HepG2 (cell line): Measurements from ENCODE around the gene RNASE9. TPM values are rescaled to one million over a fixed set of nuclear protein-coding genes. Genes with fewer than 3 reads are reported as not detected.

Source experiments
- FOXP4 ChIP-seq: sonication (generic); formaldehyde crosslinking; IDR thresholded peaks from 2 replicates; pipeline ENCODE4 v1.4.0; 2020; ENCODE audit warnings: missing genetic modification reagents
- IKZF5 ChIP-seq: IDR thresholded peaks from 2 replicates; pipeline ENCODE4 v1.6.1; 2018; ENCODE audit warnings: missing genetic modification reagents, mild to moderate bottlenecking, missing compliant biosample characterization
- REL ChIP-seq: sonication (generic); formaldehyde crosslinking; conservative IDR thresholded peaks from 2 replicates; pipeline ENCODE4 v1.8.0; 2022; ENCODE audit warnings: mild to moderate bottlenecking, missing genetic modification reagents, moderate library complexity
- SAP130 ChIP-seq: IDR thresholded peaks from 2 replicates; pipeline ENCODE4 v1.6.1; 2016; ENCODE audit warnings: low read depth
- TFAP4 ChIP-seq: sonication (generic); IDR thresholded peaks from 2 replicates; pipeline ENCODE4 v1.6.1; 2016; ENCODE audit warnings: low read depth, borderline replicate concordance
- ZEB1 ChIP-seq: IDR thresholded peaks from 2 replicates; pipeline ENCODE4 v1.6.1; 2012; ENCODE audit warnings: mild to moderate bottlenecking, low read depth, inconsistent platforms; ENCODE audit not compliant: insufficient replicate concordance
- ZFP90 ChIP-seq: sonication (generic); formaldehyde crosslinking; IDR thresholded peaks from 2 replicates; pipeline ENCODE4 v1.8.0; 2022; ENCODE audit warnings: missing genetic modification reagents, mild to moderate bottlenecking, inconsistent platforms, borderline replicate concordance
- ZNF124 ChIP-seq: sonication (generic); formaldehyde crosslinking; IDR thresholded peaks from 2 replicates; pipeline ENCODE4 v1.4.0; 2020; ENCODE audit warnings: missing genetic modification reagents
- ZNF331 ChIP-seq: sonication (generic); formaldehyde crosslinking; IDR thresholded peaks from 2 replicates; pipeline ENCODE4 v1.4.0; 2020; ENCODE audit warnings: missing genetic modification reagents
- ZNF589 ChIP-seq: sonication (generic); formaldehyde crosslinking; conservative IDR thresholded peaks from 2 replicates; pipeline ENCODE4 v1.8.0; 2022; ENCODE audit warnings: mild to moderate bottlenecking, moderate library complexity, missing genetic modification reagents
- ZNF616 ChIP-seq: sonication (generic); formaldehyde crosslinking; IDR thresholded peaks from 2 replicates; pipeline ENCODE4 v1.5.0; 2020; ENCODE audit warnings: low read depth, mild to moderate bottlenecking, missing genetic modification reagents
- polyA plus RNA-seq, 8 experiments: library from polyadenylated mRNA; depleted of rRNA in 3 of 8; stranded (reverse) in 7 of 8; unstranded in 1 of 8; fragments of >200 nt; fragmentation: Illumina TruSeq in 4 of 8; extraction: Trizol in 4 of 8; gene quantifications; 2 replicates each; pipeline versions ENCODE4 v1.2.1 to v1.2.3, GENCODE V29; 2011 to 2016; ENCODE audit warnings: low read depth in 4 of 8, missing spikeins in 1 of 8, mixed read lengths in 1 of 8; ENCODE audit not compliant: insufficient read depth in 1 of 8
- total RNA-seq, 5 experiments: library from RNA; depleted of rRNA; stranded (reverse); fragments of >200 nt; fragmentation: Illumina TruSeq; extraction: Trizol; gene quantifications; 2 replicates each; pipeline ENCODE4 v1.2.3, GENCODE V29; 2016; ENCODE audit warnings: low read depth in 1 of 5
- TF ChIP-seq, protein P1 (sequence below): sonication (generic); formaldehyde crosslinking; IDR thresholded peaks from 2 replicates; pipeline ENCODE4 v1.5.1; 2020; ENCODE audit warnings: mild to moderate bottlenecking, missing genetic modification reagents
- TF ChIP-seq, protein P2 (sequence below): IDR thresholded peaks from 2 replicates; pipeline ENCODE4 v1.4.0; 2020; ENCODE audit warnings: mild to moderate bottlenecking, missing genetic modification reagents
- TF ChIP-seq, protein P3 (sequence below): sonication (generic); formaldehyde crosslinking; IDR thresholded peaks from 2 replicates; pipeline ENCODE4 v1.4.0; 2020; ENCODE audit warnings: low read depth, mild to moderate bottlenecking, missing genetic modification reagents

RNASE9 gene
- total and polyA plus RNA-seq, 2 of the 13 experiments (the other 11 are each of a cell fraction or from before 2014, with no cell fraction given): not detected

DNA sequence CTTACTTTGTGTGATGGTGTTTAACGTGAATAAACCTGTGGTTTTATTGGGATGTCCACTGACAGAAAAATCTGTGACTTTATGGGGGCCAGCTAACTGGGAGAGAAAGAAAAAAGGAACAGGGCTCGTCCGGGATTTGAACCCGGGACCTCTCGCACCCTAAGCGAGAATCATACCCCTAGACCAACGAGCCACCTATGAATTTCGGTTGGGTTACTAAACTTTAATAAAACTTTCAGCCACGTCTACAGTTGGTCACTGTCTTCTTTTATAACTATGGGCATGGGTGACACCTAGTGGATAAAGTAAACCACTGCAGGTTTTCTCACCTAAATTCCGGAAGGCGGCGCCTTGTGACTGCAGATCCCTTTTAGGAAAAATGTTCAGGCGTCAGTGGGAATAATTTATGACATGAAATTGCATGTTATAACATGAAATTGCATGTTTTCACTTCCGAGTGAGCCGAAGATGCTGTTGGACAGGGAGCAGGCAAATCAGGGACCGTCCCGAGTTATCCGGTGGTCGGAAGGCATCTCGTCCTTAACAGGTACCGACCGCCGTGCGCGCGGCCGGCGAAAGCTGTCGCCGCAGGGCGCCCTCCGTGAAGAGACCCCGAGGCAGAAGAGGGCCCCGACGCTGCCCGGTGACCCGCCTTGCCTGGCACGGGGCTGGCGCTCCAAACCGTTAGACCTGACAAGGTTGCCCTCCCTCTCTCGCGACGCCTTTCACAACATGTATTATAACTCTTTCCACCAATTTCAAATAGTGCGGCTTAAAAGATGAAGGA lies 48.6 kb upstream of the RNASE9 start (continued):
- peak; percentile 45; the same call in 1 of the 2 replicates for TF ChIP-seq IKZF5
- TF ChIP-seq, protein P1, sequence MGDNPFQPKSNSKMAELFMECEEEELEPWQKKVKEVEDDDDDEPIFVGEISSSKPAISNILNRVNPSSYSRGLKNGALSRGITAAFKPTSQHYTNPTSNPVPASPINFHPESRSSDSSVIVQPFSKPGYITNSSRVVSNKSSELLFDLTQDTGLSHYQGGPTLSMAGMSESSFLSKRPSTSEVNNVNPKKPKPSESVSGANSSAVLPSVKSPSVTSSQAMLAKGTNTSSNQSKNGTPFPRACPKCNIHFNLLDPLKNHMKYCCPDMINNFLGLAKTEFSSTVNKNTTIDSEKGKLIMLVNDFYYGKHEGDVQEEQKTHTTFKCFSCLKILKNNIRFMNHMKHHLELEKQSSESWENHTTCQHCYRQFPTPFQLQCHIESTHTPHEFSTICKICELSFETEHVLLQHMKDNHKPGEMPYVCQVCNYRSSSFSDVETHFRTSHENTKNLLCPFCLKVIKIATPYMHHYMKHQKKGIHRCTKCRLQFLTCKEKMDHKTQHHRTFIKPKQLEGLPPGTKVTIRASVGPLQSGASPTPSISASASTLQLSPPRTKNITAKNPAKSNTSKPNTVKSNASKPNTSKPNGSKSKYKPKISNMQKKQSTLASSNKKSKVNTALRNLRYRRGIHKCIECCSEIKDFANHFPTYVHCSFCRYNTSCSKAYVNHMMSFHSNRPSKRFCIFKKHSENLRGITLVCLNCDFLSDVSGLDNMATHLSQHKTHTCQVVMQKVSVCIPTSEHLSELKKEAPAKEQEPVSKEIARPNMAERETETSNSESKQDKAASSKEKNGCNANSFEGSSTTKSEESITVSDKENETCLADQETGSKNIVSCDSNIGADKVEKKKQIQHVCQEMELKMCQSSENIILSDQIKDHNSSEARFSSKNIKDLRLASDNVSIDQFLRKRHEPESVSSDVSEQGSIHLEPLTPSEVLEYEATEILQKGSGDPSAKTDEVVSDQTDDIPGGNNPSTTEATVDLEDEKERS: peak; percentile 39; the same call in 1 of the 2 replicates
- TF ChIP-seq ZFP90 (CRISPR knock-in tag): 0 out of 2 replicates have a peak, but pooled peaks have one; percentile 74
- no peak for TF ChIP-seq REL (CRISPR knock-in tag)
- TF ChIP-seq, protein P2, sequence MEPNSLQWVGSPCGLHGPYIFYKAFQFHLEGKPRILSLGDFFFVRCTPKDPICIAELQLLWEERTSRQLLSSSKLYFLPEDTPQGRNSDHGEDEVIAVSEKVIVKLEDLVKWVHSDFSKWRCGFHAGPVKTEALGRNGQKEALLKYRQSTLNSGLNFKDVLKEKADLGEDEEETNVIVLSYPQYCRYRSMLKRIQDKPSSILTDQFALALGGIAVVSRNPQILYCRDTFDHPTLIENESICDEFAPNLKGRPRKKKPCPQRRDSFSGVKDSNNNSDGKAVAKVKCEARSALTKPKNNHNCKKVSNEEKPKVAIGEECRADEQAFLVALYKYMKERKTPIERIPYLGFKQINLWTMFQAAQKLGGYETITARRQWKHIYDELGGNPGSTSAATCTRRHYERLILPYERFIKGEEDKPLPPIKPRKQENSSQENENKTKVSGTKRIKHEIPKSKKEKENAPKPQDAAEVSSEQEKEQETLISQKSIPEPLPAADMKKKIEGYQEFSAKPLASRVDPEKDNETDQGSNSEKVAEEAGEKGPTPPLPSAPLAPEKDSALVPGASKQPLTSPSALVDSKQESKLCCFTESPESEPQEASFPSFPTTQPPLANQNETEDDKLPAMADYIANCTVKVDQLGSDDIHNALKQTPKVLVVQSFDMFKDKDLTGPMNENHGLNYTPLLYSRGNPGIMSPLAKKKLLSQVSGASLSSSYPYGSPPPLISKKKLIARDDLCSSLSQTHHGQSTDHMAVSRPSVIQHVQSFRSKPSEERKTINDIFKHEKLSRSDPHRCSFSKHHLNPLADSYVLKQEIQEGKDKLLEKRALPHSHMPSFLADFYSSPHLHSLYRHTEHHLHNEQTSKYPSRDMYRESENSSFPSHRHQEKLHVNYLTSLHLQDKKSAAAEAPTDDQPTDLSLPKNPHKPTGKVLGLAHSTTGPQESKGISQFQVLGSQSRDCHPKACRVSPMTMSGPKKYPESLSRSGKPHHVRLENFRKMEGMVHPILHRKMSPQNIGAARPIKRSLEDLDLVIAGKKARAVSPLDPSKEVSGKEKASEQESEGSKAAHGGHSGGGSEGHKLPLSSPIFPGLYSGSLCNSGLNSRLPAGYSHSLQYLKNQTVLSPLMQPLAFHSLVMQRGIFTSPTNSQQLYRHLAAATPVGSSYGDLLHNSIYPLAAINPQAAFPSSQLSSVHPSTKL (CRISPR knock-in tag): no peak; the same call in none of the 2 replicates
- TF ChIP-seq ZNF589: peak; percentile 66; the same call in 1 of the 2 replicates
- TF ChIP-seq FOXP4 (CRISPR knock-in tag): no peak
- peak; percentile 64; the same call in 1 of the 2 replicates for TF ChIP-seq ZNF124 (CRISPR knock-in tag)
- peak; percentile 52; the same call in 1 of the 2 replicates for TF ChIP-seq ZNF331 (CRISPR knock-in tag)
- TF ChIP-seq ZNF616 (CRISPR knock-in tag): peak; percentile 16; the same call in 1 of the 2 replicates
- TF ChIP-seq ZEB1: peak; percentile 47
- peak; percentile 47; the same call in 1 of the 2 replicates for TF ChIP-seq SAP130
- no peak for TF ChIP-seq TFAP4
- TF ChIP-seq, protein P3, sequence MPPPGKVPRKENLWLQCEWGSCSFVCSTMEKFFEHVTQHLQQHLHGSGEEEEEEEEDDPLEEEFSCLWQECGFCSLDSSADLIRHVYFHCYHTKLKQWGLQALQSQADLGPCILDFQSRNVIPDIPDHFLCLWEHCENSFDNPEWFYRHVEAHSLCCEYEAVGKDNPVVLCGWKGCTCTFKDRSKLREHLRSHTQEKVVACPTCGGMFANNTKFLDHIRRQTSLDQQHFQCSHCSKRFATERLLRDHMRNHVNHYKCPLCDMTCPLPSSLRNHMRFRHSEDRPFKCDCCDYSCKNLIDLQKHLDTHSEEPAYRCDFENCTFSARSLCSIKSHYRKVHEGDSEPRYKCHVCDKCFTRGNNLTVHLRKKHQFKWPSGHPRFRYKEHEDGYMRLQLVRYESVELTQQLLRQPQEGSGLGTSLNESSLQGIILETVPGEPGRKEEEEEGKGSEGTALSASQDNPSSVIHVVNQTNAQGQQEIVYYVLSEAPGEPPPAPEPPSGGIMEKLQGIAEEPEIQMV (CRISPR knock-in tag): no peak
